GM12878 (cell line): ENCODE measurements around the gene VAC14. TPM values are rescaled to one million over a fixed set of nuclear protein-coding genes. Genes with fewer than 3 reads are reported as not detected.

Experiments used
- CREM ChIP-seq: IDR thresholded peaks from 2 replicates; pipeline ENCODE4 v1.6.1; 2014; ENCODE audit warnings: antibody characterized with exemption, low read depth
- polyA plus RNA-seq, 11 experiments: library from polyadenylated mRNA; depleted of rRNA in 4 of 11; unstranded in 6 of 11; stranded (reverse) in 5 of 11; fragments of >200 nt; fragmentation: Nextera tagmentation in 4 of 11; fragmentation: Illumina TruSeq in 1 of 11; extraction: Ambion mirVana in 4 of 11; extraction: Trizol in 1 of 11; gene quantifications; 1 replicate in 1 of 11; 2 replicates in 10 of 11; pipeline versions ENCODE4 v1.2.1 to v1.2.3, GENCODE V29; 2011 to 2016; ENCODE audit warnings: inconsistent platforms in 2 of 11, missing spikeins in 2 of 11, low read depth in 1 of 11
- total RNA-seq, 4 experiments: library from RNA; depleted of rRNA in 3 of 4; stranded (reverse); fragments of >200 nt in 3 of 4; fragmentation: Illumina TruSeq in 1 of 4; extraction: Trizol in 1 of 4; gene quantifications; 2 replicates each; pipeline versions ENCODE4 v1.2.1 to v1.2.3, GENCODE V29; 2013 to 2021

The VAC14 gene
- total and polyA plus RNA-seq, 10 of the 15 experiments (the other 5 are each of a cell fraction or from before 2014, with no cell fraction given) = 1.3 to 45.5 (median 25.5) TPM

DNA sequence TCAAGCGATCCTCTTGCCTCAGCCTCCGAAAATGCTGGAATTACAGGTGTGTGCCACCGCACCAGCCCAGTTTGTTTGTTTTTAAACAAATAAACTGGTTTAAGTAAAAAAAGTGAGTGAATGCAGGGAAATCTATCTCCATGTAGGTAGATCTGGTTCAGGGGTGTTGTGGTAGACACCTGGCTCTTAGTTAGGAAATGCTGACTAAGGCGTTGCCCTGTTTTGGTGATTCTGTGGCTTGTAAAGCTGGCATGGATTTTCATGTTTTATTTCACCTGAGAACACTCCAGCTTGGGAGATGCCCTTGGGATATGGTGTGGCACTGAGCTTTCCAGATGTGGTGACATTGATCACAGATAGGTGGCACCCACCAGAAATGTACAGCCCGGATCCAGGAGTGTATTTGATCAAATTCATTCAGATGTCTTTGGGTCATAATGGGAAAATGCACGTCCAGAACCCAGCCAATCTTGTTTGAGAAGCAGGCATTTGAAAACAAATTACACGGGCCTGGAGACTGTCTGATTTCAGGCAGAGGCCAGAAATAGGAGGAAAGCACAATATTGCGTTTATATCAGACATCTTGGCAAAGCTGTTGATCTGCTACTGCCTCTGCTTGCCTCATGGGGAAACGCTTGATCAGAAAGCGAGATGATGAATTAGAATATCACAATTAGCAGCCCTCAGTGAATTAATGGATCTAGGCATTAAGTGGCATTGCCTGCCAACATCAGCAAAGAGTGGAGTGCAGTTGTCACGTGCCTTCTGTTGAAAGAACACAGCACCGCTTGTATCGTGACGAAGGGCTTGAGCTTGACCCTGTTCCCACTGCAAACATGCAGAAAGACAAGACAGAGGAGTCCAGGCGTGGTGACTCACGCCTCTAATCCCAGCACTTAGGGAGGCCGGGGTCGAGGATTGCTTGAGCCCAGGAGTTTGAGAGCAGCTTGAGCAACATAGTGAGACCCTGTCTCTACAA lies 161.9 kb downstream of the VAC14 start (continued):
- TF ChIP-seq CREM = no peak

Other genes starting within 250 kb of the VAC14 start
- 0.65 TPM in 1 of 2 replicates, not detected in the other for gene IL34, start 154.6 kb downstream of the VAC14 start, total RNA-seq (2014; rRNA removed)
- not detected in 2 replicates for gene IL34, start 154.6 kb downstream of the VAC14 start, total RNA-seq (2014; rRNA removed; fragmentation: Illumina TruSeq; extraction: Trizol)
- not detected in 2 replicates for gene IL34, start 154.6 kb downstream of the VAC14 start, total RNA-seq (2021)
- gene IL34, start 154.6 kb downstream of the VAC14 start, polyA plus RNA-seq (2011; rRNA removed) = not detected in 2 replicates
- gene IL34, start 154.6 kb downstream of the VAC14 start, polyA plus RNA-seq (2014; fragmentation: Illumina TruSeq; extraction: Trizol) = 0.40 TPM in 1 of 2 replicates, not detected in the other
- gene IL34, start 154.6 kb downstream of the VAC14 start, polyA plus RNA-seq (2014; fragmentation: Nextera tagmentation; extraction: Ambion mirVana) = not detected
- 0.27 TPM in 1 of 2 replicates, not detected in the other for gene IL34, start 154.6 kb downstream of the VAC14 start, polyA plus RNA-seq (2014; rRNA removed)
- not detected for gene IL34, start 154.6 kb downstream of the VAC14 start, polyA plus RNA-seq (2016; fragmentation: Nextera tagmentation; extraction: Ambion mirVana)
- under 0.01 and 0.16 TPM in 2 replicates for gene MTSS2, start 115.1 kb downstream of the VAC14 start, total RNA-seq (2014; rRNA removed)
- gene MTSS2, start 115.1 kb downstream of the VAC14 start, total RNA-seq (2014; rRNA removed; fragmentation: Illumina TruSeq; extraction: Trizol) = 0.13 TPM in 1 of 2 replicates, not detected in the other
- 0.51 and 0.74 TPM in 2 replicates for gene MTSS2, start 115.1 kb downstream of the VAC14 start, total RNA-seq (2021)
- 0.01 and 0.05 TPM in 2 replicates for gene MTSS2, start 115.1 kb downstream of the VAC14 start, polyA plus RNA-seq (2011; rRNA removed)
- 0.03 and 0.25 TPM in 2 replicates for gene MTSS2, start 115.1 kb downstream of the VAC14 start, polyA plus RNA-seq (2014; fragmentation: Illumina TruSeq; extraction: Trizol)
- gene MTSS2, start 115.1 kb downstream of the VAC14 start, polyA plus RNA-seq (2014; fragmentation: Nextera tagmentation; extraction: Ambion mirVana) = not detected
- 0.11 and 0.14 TPM in 2 replicates for gene MTSS2, start 115.1 kb downstream of the VAC14 start, polyA plus RNA-seq (2014; rRNA removed)
- gene MTSS2, start 115.1 kb downstream of the VAC14 start, polyA plus RNA-seq (2016; fragmentation: Nextera tagmentation; extraction: Ambion mirVana) = not detected